Keratinocyte (primary cell): ENCODE measurements around the gene PECR.

Experiments used
- CTCF ChIP-seq, 3 experiments: IDR thresholded peaks in 1 of 3; conservative IDR thresholded peaks in 1 of 3; optimal IDR thresholded peaks in 1 of 3; 2 replicates in 2 of 3; 3 replicates in 1 of 3; pipeline versions ENCODE3 to v1.5.1; 2011; ENCODE audit warnings: low read length in 3 of 3, mild to moderate bottlenecking in 3 of 3, moderate library complexity in 2 of 3, control low read depth in 1 of 3, inconsistent platforms in 1 of 3; ENCODE audit not compliant: insufficient read depth in 2 of 3; ENCODE audit errors: extremely low read depth in 1 of 3
- EZH2 ChIP-seq: IDR thresholded peaks from one replicate; pipeline ENCODE4 v1.6.1; 2012; ENCODE audit warnings: inconsistent platforms, mild to moderate bottlenecking, low read length, moderate library complexity

- TF ChIP-seq CTCF (optimal IDR thresholded peaks at IDR 0.05 in 1 of 3, IDR thresholded peaks at IDR 0.05 in 1 of 3, conservative IDR thresholded peaks at IDR 0.05 in 1 of 3; ENCODE audit: extremely low read depth in 1 of 3, insufficient read depth in 2 of 3, low read length in 3 of 3) (no peak), EZH2 (no peak)
Measured at GRCh38 chr2:216064665-216065064, 16.9 kb downstream of the PECR start.
